Measurements from ENCODE around the gene MNAT1. TPM values are rescaled to one million over a fixed set of nuclear protein-coding genes. Genes with fewer than 3 reads are reported as not detected.

The MNAT1 gene
- total and polyA plus RNA-seq, 2 experiments from 2014 or later, result 22.2 to 55.2 TPM

DNA sequence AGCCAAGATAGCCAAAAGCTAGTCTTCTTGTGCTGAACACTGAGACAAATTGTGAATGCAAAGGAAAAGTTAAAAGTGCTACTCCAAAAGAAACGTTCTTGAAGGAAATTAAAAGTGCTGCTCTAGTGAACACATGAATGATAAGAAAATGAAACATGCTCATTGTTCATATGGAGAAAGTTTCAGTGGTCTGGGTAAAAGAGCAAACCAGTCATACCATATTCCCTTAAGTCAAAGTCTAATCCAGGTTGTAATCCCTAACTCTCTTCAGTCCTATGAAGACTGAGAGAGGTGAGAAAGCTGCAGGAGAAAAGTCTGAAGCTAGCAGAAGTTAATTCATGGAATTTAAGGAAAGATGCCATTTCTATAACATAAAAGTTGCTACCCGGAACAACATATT lies 121.5 kb downstream of the MNAT1 start:
- no peaks in the 10 kb centered on the region for H3K27me3 ChIP-seq
- H3K9me3 ChIP-seq (ENCODE audit: low read depth), result no peaks in the 10 kb centered on the region
- DNase-seq (ENCODE audit: low read depth in 1 of 2, low spot score in 1 of 2), result no peak
- TF ChIP-seq, protein P1, sequence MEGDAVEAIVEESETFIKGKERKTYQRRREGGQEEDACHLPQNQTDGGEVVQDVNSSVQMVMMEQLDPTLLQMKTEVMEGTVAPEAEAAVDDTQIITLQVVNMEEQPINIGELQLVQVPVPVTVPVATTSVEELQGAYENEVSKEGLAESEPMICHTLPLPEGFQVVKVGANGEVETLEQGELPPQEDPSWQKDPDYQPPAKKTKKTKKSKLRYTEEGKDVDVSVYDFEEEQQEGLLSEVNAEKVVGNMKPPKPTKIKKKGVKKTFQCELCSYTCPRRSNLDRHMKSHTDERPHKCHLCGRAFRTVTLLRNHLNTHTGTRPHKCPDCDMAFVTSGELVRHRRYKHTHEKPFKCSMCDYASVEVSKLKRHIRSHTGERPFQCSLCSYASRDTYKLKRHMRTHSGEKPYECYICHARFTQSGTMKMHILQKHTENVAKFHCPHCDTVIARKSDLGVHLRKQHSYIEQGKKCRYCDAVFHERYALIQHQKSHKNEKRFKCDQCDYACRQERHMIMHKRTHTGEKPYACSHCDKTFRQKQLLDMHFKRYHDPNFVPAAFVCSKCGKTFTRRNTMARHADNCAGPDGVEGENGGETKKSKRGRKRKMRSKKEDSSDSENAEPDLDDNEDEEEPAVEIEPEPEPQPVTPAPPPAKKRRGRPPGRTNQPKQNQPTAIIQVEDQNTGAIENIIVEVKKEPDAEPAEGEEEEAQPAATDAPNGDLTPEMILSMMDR (IDR thresholded peaks at IDR 0.05; ENCODE audit: low read depth, low read length), result no peak
- no peak overlapping the region for H3K4me3 ChIP-seq
- no peaks in the 10 kb centered on the region for H3K4me1 ChIP-seq (ENCODE audit: low read depth)
- H3K27ac ChIP-seq, result no peak overlapping the region
- no peaks in the 10 kb centered on the region for H3K36me3 ChIP-seq

DNA sequence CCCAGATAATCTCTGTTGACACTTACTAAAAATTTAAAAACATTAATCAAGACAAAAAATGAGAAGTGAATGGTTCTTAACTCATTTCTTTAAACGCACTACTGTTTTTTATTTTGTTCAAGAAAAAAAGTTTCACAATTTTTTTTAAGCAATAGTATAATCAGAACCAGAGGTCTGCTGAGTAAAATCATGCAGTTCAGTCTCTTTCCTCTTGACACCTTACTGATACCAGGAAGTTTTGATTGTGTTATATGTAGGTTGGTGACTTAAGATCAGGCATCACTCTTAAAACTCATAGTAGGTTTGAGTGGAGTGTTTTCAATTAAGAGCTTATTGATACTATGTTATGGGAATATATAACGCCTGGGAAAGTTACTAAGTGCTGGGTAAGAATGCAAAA lies 125.0 kb downstream of the MNAT1 start:
- H3K27ac ChIP-seq, result no peak overlapping the region
- H3K4me1 ChIP-seq (ENCODE audit: low read depth), result peaks cover 14% of the 10 kb centered on the region
- no peaks in the 10 kb centered on the region for H3K36me3 ChIP-seq
- no peak overlapping the region for H3K4me3 ChIP-seq
- no peak for DNase-seq (ENCODE audit: low read depth in 1 of 2, low spot score in 1 of 2)
- TF ChIP-seq, protein P1 (IDR thresholded peaks at IDR 0.05; ENCODE audit: low read depth, low read length), result no peak
- no peaks in the 10 kb centered on the region for H3K27me3 ChIP-seq
- no peaks in the 10 kb centered on the region for H3K9me3 ChIP-seq (ENCODE audit: low read depth)

DNA sequence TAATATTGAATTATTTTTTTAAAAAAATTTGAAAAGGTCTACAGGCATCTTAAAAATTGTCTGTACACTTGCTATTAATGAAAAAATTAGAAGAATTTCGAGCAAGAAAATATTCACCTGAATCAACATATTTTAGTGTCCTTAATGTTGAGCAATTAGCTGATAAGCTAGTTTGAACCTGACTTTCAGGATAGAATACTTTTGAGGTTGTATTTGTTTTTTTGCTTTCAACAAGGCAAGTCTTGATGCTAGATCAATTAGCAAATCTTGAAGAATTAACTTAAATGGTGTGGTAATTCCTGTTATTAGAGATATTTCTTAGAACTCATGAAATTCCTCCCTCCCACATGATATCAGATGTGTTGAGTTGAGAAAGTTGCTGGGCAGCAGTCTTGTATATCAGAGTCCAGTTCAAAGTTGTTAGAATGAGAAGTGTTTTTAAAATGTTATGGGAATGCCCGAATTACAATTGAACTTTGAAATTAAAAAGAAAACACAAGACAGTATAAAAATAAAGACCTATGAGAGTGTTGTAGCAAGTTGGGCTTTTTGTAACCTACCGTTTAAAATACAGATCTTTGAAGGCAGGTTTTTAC lies 127.1 kb downstream of the MNAT1 start:
- Histone ChIP-seq H3K9me3 (ENCODE audit: low read depth) (no peaks in the 10 kb centered on the region), H3K4me1 (ENCODE audit: low read depth) (peaks cover 31% of the 10 kb centered on the region), H3K27me3 (no peaks in the 10 kb centered on the region), H3K4me3 (no peak overlapping the region), H3K27ac (peak overlapping the region; percentile 22), H3K36me3 (no peaks in the 10 kb centered on the region)
- TF ChIP-seq, protein P1 (IDR thresholded peaks at IDR 0.05; ENCODE audit: low read depth, low read length), result no peak
- DNase-seq (ENCODE audit: low read depth in 1 of 2, low spot score in 1 of 2), result no peak

DNA sequence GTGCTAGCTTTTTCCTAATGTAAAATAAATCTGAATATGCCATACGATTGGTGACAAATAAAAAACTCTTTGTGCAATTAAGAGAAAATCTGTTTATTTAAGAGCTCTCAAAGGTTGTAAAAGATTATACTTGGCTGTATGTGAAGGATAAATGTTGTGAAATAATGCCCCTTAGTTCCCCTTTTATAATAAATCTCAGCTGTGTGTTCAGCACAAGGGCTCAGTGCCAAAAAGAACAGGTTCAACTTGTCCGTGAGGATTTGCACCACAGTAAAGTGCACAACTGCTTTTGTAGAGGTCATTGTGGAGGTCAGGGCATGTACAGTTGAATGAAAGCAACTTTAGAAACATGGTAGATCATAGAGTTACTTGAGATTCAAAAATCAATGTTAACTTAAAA lies 127.7 kb downstream of the MNAT1 start:
- Histone ChIP-seq H3K4me3 (no peak overlapping the region), H3K36me3 (no peaks in the 10 kb centered on the region), H3K27ac (peak overlapping the region; percentile 22), H3K4me1 (ENCODE audit: low read depth) (peaks cover 31% of the 10 kb centered on the region), H3K9me3 (ENCODE audit: low read depth) (no peaks in the 10 kb centered on the region), H3K27me3 (no peaks in the 10 kb centered on the region)
- TF ChIP-seq, protein P1 (IDR thresholded peaks at IDR 0.05; ENCODE audit: low read depth, low read length), result no peak
- DNase-seq (ENCODE audit: low read depth in 1 of 2, low spot score in 1 of 2), result peak; percentile 47 to 65

DNA sequence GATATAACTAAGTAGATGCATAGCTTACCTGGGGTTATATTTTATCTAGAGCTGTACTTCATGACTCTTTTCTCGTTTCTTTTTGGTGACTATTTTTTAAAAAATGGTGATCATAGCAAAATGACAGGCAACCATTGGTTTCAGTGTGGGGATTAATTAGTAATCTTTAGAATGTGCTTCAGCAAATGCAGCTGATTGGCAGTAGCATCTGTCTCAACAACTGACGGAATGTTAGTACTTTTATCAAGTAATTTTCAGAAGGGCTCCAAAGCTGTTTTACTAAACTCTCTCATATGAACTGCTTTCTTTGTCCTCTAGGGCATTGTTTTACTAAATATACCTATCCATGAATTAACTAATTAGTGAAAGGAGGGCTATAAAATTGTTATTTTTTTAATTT lies 128.7 kb downstream of the MNAT1 start:
- no peak for DNase-seq (ENCODE audit: low read depth in 1 of 2, low spot score in 1 of 2)
- H3K4me3 ChIP-seq, result no peak overlapping the region
- TF ChIP-seq, protein P1 (IDR thresholded peaks at IDR 0.05; ENCODE audit: low read depth, low read length), result no peak
- H3K27me3 ChIP-seq, result no peaks in the 10 kb centered on the region
- H3K4me1 ChIP-seq (ENCODE audit: low read depth), result peaks cover 31% of the 10 kb centered on the region
- H3K27ac ChIP-seq, result no peak overlapping the region
- H3K36me3 ChIP-seq, result no peaks in the 10 kb centered on the region
- H3K9me3 ChIP-seq (ENCODE audit: low read depth), result no peaks in the 10 kb centered on the region
